HepG2 (cell line): Measurements from ENCODE around the gene CASP3. TPM values are rescaled to one million over a fixed set of nuclear protein-coding genes. Genes with fewer than 3 reads are reported as not detected.

Experiments used
- ATAC-seq: fragments of 200-7000 bp; cut with Tn5 transposase; 3 replicates; pipeline ENCODE4 v1.9.1; 2020; ENCODE audit warnings: mild to moderate bottlenecking, moderate library complexity
- BruUV-seq: library from RNA; stranded (reverse); fragments of 400-500 nt; replicated peaks from 2 replicates; lab custom pipeline; 2021; lab: Mats Ljungman, UMichigan
- CTCF ChIA-PET: fragments of 300-600 bp; formaldehyde crosslinking; extraction: SDS; loops from one replicate; lab custom pipeline; 2021; ENCODE audit warnings: low total read pairs, inconsistent platforms, low intra/inter-chr PET ratio; lab: Yijun Ruan, JAX
- POLR2A ChIA-PET: fragments of 350-600 bp; sonication (Branson Sonifier 250); formaldehyde crosslinking; loops from one replicate; lab custom pipeline; 2020; ENCODE audit warnings: antibody characterized with exemption, inconsistent platforms; lab: Yijun Ruan, JAX
- DNase-seq: peaks from one replicate; pipeline ENCODE4 v3.0.0-alpha.2; 2015; ENCODE audit warnings: low spot score
- FAIRE-seq: peaks from 3 replicates; lab custom pipeline; 2011; peaks lifted over from hg19 to GRCh38; lab: Jason Lieb, UNC
- H2AFZ ChIP-seq: one replicate; pipeline ENCODE4 v1.6.1; 2011; ENCODE audit warnings: low read length, inconsistent platforms
- H3K27ac ChIP-seq: fragments of 300-600 bp; 3 replicates; pipeline ENCODE4 v1.8.0; 2011; ENCODE audit warnings: mixed run types, mild to moderate bottlenecking, mixed read lengths, low read length, inconsistent platforms; ENCODE audit not compliant: insufficient read depth; ENCODE audit errors: extremely low read length
- H3K27me3 ChIP-seq, 2 experiments: fragments of 200-600 bp in 1 of 2; 2 replicates in 1 of 2; 3 replicates in 1 of 2; pipeline versions ENCODE4 v1.6.0 to v1.8.0; 2011; ENCODE audit warnings: low read length in 2 of 2, mild to moderate bottlenecking in 2 of 2, moderate library complexity in 2 of 2, inconsistent platforms in 1 of 2; ENCODE audit not compliant: insufficient read depth in 2 of 2, control insufficient read depth in 1 of 2
- H3K36me3 ChIP-seq, 2 experiments: fragments of 200-600 bp in 1 of 2; replicated peaks in 1 of 2; 2 replicates in 1 of 2; 3 replicates in 1 of 2; pipeline versions ENCODE4 v1.5.1 to v1.8.0; 2011; ENCODE audit warnings: low read length in 2 of 2, inconsistent platforms in 1 of 2; ENCODE audit not compliant: insufficient read depth in 2 of 2, control insufficient read depth in 1 of 2
- H3K4me1 ChIP-seq: 2 replicates; pipeline ENCODE4 v1.5.1; 2012; ENCODE audit warnings: low read length, inconsistent platforms; ENCODE audit not compliant: insufficient read depth
- H3K4me2 ChIP-seq: 2 replicates; pipeline ENCODE4 v1.6.0; 2011; ENCODE audit warnings: low read depth, low read length, inconsistent platforms
- H3K4me3 ChIP-seq, 3 experiments: fragments of 200-600 bp in 1 of 3; sonication (generic), shearing (Covaris generic) in 1 of 3; replicated peaks in 1 of 3; 2 replicates each; pipeline ENCODE4 v1.5.1; 2011 to 2016; ENCODE audit warnings: low read length in 3 of 3, inconsistent platforms in 2 of 3, low read depth in 2 of 3, mild to moderate bottlenecking in 2 of 3, control low read depth in 1 of 3, mixed read lengths in 1 of 3; ENCODE audit not compliant: insufficient read depth in 1 of 3
- H3K79me2 ChIP-seq: one replicate; pipeline ENCODE4 v1.6.1; 2011; ENCODE audit warnings: low read length, inconsistent platforms; ENCODE audit not compliant: insufficient read depth
- H3K9ac ChIP-seq: 2 replicates; pipeline ENCODE4 v1.6.0; 2011; ENCODE audit warnings: mild to moderate bottlenecking, low read depth, low read length, inconsistent platforms; ENCODE audit not compliant: insufficient read depth
- H3K9me3 ChIP-seq: 2 replicates; pipeline ENCODE4 v1.5.1; 2012; ENCODE audit warnings: mild to moderate bottlenecking, low read length
- H4K20me1 ChIP-seq: 2 replicates; pipeline ENCODE4 v1.6.0; 2011; ENCODE audit warnings: inconsistent platforms, mild to moderate bottlenecking, low read length, moderate library complexity; ENCODE audit not compliant: insufficient read depth
- ERF ChIP-seq: IDR thresholded peaks from 2 replicates; pipeline ENCODE4 v1.6.1; 2018; ENCODE audit warnings: missing biosample characterization, missing genetic modification reagents
- GPN1 ChIP-seq: sonication (generic); formaldehyde crosslinking; IDR thresholded peaks from 2 replicates; pipeline ENCODE4 v1.5.1; 2020; ENCODE audit warnings: missing genetic modification reagents, borderline replicate concordance
- KAT2B ChIP-seq: fragments of 150-350 bp; IDR thresholded peaks from 2 replicates; pipeline ENCODE4 v1.6.1; 2014; ENCODE audit warnings: low read depth, low read length, borderline replicate concordance
- NFRKB ChIP-seq: fragments of 450-650 bp; IDR thresholded peaks from 2 replicates; pipeline ENCODE4 v1.6.1; 2017
- RAD51 ChIP-seq: fragments of 450-650 bp; IDR thresholded peaks from 2 replicates; pipeline ENCODE4 v1.6.1; 2016; ENCODE audit warnings: borderline replicate concordance
- RFX5 ChIP-seq: IDR thresholded peaks from 2 replicates; pipeline ENCODE4 v1.6.1; 2011; ENCODE audit warnings: low read depth, low read length, improper control_type of control experiment
- SAP130 ChIP-seq: IDR thresholded peaks from 2 replicates; pipeline ENCODE4 v1.6.1; 2016; ENCODE audit warnings: low read depth
- SATB2 ChIP-seq: sonication (generic); formaldehyde crosslinking; IDR thresholded peaks from 2 replicates; pipeline ENCODE4 v1.5.0; 2020; ENCODE audit warnings: missing genetic modification reagents
- TCF7 ChIP-seq: sonication (generic); IDR thresholded peaks from 2 replicates; pipeline ENCODE4 v1.6.1; 2016; ENCODE audit warnings: antibody characterized with exemption, low read depth
- ZSCAN20 ChIP-seq: sonication (generic); formaldehyde crosslinking; IDR thresholded peaks from 2 replicates; pipeline ENCODE4 v1.4.0; 2020; ENCODE audit warnings: missing genetic modification reagents, mild to moderate bottlenecking, borderline replicate concordance
- WGBS: methylation state at CpG from one replicate; pipeline ENCODE4 v1.1.6; 2017; ENCODE audit warnings: low lambda C conversion rate; 5-methylcytosine and 5-hydroxymethylcytosine counted together
- in situ Hi-C: cut with HindIII; loops from 2 replicates; pipeline ENCODE4 v1.10.0; 2017; ENCODE audit warnings: low pct_unique_long_range_greater_than_20kb; ENCODE audit not compliant: extremely low pct_ligation_motif_present
- intact Hi-C: fragments of 100-400 bp; cut with micrococcal nuclease; formaldehyde crosslinking; loops from one replicate; pipeline ENCODE4 v1.10.0; 2022; ENCODE audit not compliant: unreplicated experiment
- polyA plus RNA-seq, 8 experiments: library from polyadenylated mRNA; depleted of rRNA in 3 of 8; stranded (reverse) in 7 of 8; unstranded in 1 of 8; fragments of >200 nt; fragmentation: Illumina TruSeq in 4 of 8; extraction: Trizol in 4 of 8; gene quantifications; 2 replicates each; pipeline versions ENCODE4 v1.2.1 to v1.2.3, GENCODE V29; 2011 to 2016; ENCODE audit warnings: low read depth in 4 of 8, missing spikeins in 1 of 8, mixed read lengths in 1 of 8; ENCODE audit not compliant: insufficient read depth in 1 of 8
- total RNA-seq, 5 experiments: library from RNA; depleted of rRNA; stranded (reverse); fragments of >200 nt; fragmentation: Illumina TruSeq; extraction: Trizol; gene quantifications; 2 replicates each; pipeline ENCODE4 v1.2.3, GENCODE V29; 2016; ENCODE audit warnings: low read depth in 1 of 5
- TF ChIP-seq, protein P1 (sequence below): sonication (generic); formaldehyde crosslinking; IDR thresholded peaks from 2 replicates; pipeline ENCODE4 v1.8.0; 2022; ENCODE audit warnings: mild to moderate bottlenecking, missing genetic modification reagents, moderate library complexity

Gene CASP3
- total and polyA plus RNA-seq, 2 of the 13 experiments (the other 11 are each of a cell fraction or from before 2014, with no cell fraction given), result 26.0 to 77.8 TPM

DNA sequence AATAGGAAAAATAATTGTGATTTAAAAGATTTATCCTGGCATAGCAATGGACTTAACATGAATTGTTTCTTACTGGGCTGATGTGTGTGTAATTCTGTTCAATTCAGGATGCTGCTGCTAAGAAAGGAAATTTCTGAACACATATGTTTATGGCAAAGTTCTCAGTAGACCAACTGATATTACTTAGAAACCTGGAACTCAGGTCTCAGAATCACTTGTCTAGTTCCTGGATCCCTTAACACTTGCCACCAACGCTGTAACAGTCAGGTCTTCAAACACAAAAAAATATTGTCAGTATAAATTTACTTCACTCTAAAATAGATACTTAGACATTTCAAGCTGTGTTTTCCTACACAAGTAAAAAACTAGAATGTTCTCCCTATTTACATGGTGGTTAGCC, 5.5 kb downstream of the CASP3 start (continued):
- TF ChIP-seq SATB2 (CRISPR knock-in tag) (no peak), SAP130 (CRISPR knock-in tag) (no peak), KAT2B (no peak), RFX5 (no peak)

GRCh38 chr4:184641451-184641850, 7.8 kb downstream of the CASP3 start:
- no peak for FAIRE-seq
- no peak overlapping the region for H2AFZ ChIP-seq

DNA sequence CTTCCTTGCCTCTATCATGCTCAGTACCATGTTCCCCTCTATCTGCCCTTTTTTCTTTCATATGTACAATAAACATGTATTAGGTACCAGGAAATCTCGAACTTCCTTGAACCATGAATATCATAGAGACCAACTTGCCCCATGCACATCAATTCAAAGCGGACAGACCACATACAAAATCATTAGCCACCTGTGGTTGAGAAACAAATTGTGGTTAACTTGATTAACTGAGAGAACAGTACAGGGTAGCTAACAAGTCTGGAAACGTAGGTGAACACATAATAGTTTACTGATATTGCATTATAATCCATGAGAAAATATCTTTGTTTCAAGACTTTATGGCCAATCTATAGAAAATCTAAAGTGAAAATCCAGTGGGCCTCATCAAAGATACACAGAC, 8.2 kb downstream of the CASP3 start:
- Histone ChIP-seq H3K4me2 (no peak overlapping the region), H3K9me3 (no peaks in the 10 kb centered on the region), H3K4me3 (no peak overlapping the region), H2AFZ (no peak overlapping the region), H3K4me1 (peaks cover 30% of the 10 kb centered on the region), H3K9ac (no peak overlapping the region), H4K20me1 (no peaks in the 10 kb centered on the region), H3K27me3 (no peaks in the 10 kb centered on the region), H3K36me3 (peaks cover 4 to 24% of the 10 kb centered on the region in 2 experiments), H3K79me2 (peaks cover 67% of the 10 kb centered on the region), H3K27ac (no peak overlapping the region)
- in situ Hi-C loops (no loop called here), intact Hi-C loops (loop anchor here (10.0 kb wide), 2 partner anchors 166 to 376 kb away; partner anchors contain the start of gene IRF2)
- FAIRE-seq (no peak), ATAC-seq (no peak), DNase-seq (no peak)
- 94% methylated on average over 3 of the region's 3 CpGs for WGBS
- CTCF ChIA-PET, result no interaction called here
- no TSS peak for BruUV-seq
- POLR2A ChIA-PET, result no interaction called here
- TF ChIP-seq ERF (CRISPR knock-in tag) (no peak), TCF7 (no peak), ZSCAN20 (CRISPR knock-in tag) (no peak)
- TF ChIP-seq, protein P1, sequence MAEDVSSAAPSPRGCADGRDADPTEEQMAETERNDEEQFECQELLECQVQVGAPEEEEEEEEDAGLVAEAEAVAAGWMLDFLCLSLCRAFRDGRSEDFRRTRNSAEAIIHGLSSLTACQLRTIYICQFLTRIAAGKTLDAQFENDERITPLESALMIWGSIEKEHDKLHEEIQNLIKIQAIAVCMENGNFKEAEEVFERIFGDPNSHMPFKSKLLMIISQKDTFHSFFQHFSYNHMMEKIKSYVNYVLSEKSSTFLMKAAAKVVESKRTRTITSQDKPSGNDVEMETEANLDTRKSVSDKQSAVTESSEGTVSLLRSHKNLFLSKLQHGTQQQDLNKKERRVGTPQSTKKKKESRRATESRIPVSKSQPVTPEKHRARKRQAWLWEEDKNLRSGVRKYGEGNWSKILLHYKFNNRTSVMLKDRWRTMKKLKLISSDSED (CRISPR knock-in tag), result no peak

More at GRCh38 chr4:184641451-184641850, 7.8 kb downstream of the CASP3 start:
- Histone ChIP-seq H3K27ac (no peak overlapping the region), H3K4me1 (peaks cover 30% of the 10 kb centered on the region), H3K4me2 (no peak overlapping the region), H4K20me1 (no peaks in the 10 kb centered on the region), H3K27me3 (no peaks in the 10 kb centered on the region), H3K79me2 (peaks cover 71% of the 10 kb centered on the region), H3K4me3 (no peak overlapping the region), H3K36me3 (peaks cover 4 to 20% of the 10 kb centered on the region in 2 experiments), H3K9ac (no peak overlapping the region), H3K9me3 (no peaks in the 10 kb centered on the region)
- BruUV-seq, result no TSS peak
- ChIA-PET POLR2A (no interaction called here), CTCF (no interaction called here)
- TF ChIP-seq NFRKB (no peak), GPN1 (no peak), RAD51 (no peak)
- intact Hi-C loops (loop anchor here (10.0 kb wide), 2 partner anchors 167 to 377 kb away; partner anchors contain the start of gene IRF2), in situ Hi-C loops (no loop called here)
- ATAC-seq (no peak), DNase-seq (no peak)
- WGBS, result 95% methylated on average over 5 of the region's 5 CpGs
